IPS-NIHi7 (cell line): ENCODE measurements around the gene LRIG1.

Experiments
- DNase-seq: peaks from one replicate; pipeline ENCODE4 v3.0.0; 2012; ENCODE audit warnings: mixed read lengths; ENCODE audit errors: extremely low spot score

Gene LRIG1

DNA sequence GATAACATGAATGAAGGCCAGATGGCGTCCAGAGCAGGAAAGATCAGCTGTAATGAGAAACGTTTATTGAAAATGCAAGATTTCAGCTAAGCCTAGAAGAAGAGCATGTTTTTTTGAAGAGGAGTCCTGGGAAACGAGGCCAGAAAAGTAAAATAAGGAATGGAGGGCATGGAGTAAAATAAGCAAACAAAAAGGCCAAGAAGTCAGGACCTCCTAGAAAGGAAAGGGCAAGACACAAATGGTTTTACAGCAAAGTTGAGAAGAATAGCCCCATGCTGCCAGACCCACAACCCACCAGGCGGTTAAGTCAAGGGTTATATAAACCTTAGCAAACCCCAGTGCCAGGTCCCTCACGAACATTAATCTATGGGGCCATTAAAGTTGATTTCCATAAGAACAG, 30.5 kb downstream of the LRIG1 start:
- DNase-seq: no peak

DNA sequence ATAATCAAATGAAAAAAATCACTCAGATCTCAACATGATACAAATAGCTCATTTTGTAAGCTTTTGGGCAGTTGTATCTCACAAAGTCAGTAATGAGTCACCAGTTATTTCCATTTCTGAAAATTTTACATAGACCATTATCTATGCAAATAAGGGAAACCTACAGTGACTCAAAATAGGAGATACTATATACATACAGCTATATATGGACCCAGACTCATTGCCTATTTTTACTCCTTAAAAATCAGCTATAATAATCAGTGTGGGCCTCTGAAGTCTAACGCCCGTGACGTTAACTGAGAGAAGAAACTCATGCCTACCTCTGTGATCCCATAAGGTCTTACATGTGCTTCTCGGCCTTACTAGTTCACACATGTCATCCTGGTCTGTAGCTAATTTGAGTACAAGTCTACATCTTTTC, 31.6 kb downstream of the LRIG1 start:
- DNase-seq: no peak

DNA sequence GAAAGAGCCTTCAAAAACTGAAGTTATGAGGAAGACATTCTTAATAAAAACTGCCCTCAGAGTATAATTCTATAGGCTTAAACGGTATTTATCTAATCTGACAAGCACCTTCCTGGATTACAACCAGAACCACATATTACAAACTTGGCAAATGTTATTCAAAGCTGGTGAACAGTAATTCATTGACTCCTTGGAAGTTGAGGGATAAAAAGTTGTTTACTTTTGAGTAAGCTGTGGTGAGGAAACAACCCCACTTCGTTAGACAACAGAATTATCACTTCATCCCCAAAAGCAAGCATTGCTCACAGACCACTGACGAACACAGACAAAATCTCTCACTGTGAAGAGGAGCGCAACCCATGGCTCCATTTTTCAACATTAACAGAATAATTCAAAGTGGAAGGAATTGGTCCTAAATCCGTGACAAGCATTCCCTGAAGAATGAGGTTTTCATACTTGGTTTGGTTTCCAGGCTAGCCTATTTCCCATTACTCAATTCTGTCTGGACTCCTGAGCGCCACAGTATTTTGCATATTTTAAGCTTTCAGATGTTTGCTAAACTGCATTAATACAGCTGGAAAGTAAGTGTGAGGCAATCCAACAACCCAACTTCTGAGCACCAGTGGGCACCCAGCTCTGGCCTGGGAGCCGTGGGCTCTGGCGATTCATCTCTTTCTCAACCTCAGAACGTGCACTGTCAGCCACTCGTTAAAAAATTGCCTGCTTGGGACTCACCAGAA, 32.7 kb downstream of the LRIG1 start:
- no peak for DNase-seq

DNA sequence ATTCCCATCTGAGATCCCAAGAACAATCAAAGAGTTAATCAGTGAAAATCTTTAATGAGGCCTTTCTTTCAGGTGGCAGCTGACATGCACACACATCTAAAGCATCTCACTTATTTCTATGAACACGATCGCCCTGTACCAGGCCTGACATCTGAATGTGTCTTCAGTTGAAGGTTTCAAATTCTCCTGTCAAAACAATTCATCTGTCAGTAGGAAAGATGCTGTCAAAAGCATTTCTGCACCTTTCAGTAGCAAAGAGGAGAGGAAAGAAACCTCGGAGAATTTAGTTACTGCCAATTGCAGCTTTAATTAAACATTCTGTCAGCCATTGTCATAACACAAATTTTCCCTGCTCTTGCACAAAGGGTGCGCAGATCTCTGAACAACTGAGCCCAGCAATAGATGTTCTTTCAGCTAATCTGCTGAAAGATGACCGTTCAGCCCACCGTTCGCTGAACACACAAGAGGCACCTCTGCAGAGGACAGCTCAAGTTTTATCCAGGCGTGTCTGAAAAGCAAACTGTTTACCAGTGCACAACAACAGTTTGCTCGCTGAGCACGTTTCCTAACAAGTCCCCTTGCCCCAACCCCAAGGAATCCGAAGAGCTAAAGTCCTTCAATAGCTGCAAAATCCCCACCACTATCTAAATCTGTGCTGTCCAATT, 34.1 kb downstream of the LRIG1 start:
- no peak for DNase-seq

DNA sequence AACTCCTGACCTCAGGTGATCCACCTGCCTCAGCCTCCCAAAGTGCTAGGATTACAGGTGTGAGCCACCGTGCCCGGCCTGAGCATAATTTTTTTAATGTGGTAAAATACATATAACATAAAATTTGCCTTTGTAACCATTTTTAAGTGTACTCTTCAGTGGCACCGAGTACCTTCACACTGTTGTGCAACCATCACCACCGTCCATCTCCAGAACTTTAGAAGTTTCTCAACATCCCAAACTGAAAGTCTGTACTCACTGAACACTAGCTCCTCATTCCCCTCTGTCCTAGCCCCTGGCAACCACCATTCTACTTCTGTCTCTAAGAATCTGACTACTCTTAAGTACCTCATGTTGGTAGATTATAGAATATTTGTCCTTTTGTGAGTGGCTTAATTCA, 35.2 kb downstream of the LRIG1 start:
- no peak for DNase-seq

DNA sequence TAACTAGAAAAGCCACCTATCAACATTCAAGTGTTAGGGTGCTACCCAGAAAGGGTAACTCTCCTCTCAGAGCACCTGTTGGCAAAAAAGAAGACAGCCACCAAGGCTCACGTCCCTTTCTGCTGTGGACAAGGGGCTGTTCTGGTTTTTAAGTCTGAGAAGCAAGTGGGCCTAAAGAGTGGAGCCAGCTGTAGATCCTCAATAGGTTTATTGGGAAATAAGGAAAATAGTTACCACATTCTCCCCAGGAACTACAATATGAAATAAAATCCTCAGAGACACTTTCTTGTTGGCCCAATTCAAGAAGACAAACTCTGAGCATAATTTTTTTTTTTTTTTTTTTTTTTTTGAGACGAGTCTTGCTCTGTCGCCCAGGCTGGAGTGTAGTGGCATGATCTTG, 35.8 kb downstream of the LRIG1 start:
- DNase-seq: no peak

DNA sequence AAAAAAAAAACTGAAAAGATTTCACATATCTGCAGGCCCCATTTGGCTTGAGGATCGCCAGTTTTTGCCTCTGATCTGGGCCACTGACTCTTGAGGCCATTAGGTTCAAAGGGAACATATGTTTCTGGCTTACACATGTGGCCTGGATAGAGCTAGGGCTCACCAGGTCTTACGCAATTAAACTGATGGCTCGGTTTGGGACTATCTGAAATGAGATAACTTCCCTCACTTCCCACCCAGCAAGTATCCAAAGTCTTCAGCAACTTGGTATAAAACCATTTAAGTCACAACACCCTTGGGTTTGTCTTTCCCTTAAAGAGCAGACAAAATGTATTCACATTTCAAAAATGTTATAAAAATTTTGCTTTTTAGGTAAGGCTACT, 36.3 kb downstream of the LRIG1 start:
- DNase-seq: no peak

DNA sequence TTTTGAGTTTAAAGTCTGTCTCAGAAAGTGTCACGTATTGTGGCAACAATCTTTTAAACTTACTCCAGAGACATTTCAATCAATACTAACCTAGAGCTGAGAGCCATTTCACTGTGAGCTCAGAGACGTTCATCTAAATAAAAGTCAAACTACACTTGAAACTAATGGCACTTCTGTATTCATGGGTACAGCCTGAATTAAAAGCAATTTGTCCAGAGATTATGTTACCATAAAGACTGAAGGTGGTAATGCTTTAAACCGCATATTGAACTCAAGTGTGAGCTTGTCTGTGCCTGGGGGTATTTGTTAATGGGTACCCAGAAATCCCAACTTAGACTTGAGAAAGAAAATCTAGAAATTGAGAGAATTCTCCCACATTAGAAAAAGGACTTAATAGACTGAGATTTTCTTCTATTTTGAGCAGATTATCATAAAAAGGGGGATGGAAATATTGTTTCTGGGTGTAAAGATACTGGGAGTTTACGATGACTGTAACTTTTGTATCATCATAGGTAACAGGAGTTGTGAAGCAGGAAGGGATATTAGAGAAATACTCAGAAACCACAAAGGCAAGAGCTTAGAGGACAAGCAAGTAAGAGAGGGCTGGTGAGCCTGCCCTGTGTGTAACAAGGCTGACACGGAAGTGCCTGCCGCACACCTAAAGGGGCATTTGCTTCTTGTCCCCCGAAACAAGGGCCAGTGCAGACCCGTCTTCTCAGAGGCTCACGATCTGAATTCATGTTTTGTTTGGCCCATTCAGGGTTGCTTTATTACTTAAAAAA, 36.9 kb downstream of the LRIG1 start:
- no peak for DNase-seq

DNA sequence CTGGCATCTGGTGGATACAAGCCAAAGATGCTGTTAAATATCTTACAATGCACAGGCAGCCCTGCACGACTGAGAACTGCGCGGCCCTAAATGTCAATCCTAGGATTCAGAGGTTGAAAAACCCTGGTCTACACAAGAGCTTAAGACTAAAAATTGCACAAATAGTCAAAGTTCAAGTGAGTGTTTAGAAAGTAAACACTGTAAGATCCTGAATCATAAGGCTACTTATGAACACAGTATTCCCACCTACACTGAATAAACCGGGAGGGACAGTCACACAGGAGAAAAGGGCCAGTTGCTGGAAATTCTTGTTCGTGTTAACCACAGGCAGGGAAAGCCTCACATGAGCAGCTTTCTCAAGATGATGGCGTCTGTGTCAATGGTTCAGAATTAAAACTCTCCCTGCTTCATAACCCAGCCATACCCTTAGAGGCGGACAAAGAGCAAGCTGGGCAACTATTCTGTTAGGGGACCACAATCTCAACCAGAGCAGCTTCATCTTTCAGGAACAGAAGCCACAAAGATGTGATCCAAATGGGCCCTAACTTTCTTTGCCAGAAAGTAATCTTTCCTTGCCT, 37.7 kb downstream of the LRIG1 start:
- DNase-seq: no peak

DNA sequence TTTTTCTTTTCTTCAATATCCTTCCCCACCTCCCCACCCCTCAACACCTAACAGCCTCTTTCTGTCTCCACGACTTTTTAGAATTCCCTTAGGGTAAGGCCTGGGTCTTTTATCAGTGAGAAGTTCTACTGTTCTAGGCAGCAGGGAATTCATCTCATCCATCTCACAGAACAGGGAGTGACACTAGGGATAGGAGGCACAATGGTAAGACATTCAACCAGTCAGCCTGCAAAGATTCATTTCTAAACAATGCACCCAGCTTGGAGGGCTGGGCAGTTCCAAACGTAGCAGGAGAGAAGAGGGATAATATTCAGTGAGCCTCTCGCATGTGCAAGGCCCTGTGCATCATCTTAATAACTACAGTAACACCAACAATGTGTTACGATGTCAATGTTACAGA, 43.6 kb downstream of the LRIG1 start:
- DNase-seq: no peak

DNA sequence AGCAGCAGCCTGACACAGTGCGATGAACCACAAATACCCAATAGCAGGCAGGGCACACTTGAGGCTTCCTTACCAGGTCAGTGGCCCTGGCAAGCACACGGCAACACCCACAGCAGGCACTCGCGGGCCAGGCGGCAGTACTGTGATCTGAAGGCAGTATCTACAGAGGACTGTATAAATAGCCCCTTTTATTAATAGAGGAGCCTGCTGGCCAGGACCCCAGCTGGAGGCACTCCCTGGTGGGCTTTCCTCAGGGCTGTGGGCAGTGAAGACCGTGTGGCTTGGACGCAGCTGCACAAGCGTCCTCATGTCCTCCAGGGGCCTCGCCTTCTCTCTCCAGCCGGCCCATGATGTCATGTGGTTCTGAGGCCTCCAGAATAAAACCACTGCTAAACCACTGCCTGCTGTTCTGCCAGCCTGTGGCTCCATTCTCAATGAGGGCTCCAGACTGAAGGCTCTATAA, 44.1 kb downstream of the LRIG1 start:
- no peak for DNase-seq

DNA sequence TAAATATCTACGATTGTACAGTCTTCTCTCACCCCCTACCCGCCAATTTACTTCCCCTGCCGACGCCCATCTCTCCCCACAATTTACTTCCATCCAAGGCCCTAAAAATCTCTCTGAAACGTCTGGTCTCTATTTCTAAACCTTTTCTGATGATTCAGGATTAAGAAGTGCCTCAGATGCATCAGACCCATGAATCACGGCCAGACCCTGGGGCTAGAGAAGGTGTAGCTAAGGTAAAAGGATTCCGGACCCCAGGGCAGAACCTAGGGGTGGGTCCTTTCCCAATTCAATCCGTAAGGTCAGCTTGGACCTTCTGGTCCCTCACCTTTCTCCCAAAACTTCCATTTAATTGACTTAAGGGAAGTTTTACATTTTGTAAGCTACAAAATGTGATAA, 46.4 kb downstream of the LRIG1 start:
- DNase-seq: no peak

DNA sequence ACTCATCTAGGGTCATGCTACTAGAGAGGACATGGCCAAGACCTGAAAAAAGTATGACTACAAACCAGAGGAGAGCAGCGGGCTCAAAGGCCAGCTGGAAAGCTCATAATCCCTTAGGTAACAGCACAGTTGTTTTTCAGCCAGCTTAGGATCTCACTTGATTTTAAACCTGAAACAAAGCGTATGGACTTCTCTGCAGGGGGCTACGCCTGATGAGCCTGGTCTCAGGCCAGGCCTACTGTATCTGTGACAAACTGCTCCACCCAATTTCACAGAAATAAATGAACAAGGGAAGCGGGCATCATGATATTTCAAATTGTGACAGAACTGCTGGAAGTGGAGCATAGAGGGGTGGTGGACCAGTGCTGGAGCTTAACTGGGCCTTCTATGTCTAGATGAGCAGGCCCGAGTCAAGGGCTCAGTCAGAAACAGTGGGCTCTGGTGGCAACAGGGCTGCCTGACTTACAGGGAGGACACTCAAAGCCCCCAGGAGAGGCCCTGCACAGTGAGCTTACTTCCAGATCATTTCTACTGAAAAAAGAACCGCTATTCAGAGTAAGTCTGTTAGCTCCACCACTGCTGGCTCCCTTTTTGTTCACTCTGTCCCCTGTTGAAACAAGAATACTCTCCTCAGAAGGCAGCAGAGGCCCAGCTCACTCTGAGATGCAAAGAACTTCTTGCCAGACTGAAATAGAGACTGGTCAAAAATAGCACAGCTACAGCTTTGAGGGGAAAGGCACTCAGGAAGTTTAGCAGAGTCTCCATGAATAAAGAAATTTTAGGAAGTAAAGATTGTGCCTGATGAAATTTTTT, 47.0 kb downstream of the LRIG1 start:
- DNase-seq: no peak

DNA sequence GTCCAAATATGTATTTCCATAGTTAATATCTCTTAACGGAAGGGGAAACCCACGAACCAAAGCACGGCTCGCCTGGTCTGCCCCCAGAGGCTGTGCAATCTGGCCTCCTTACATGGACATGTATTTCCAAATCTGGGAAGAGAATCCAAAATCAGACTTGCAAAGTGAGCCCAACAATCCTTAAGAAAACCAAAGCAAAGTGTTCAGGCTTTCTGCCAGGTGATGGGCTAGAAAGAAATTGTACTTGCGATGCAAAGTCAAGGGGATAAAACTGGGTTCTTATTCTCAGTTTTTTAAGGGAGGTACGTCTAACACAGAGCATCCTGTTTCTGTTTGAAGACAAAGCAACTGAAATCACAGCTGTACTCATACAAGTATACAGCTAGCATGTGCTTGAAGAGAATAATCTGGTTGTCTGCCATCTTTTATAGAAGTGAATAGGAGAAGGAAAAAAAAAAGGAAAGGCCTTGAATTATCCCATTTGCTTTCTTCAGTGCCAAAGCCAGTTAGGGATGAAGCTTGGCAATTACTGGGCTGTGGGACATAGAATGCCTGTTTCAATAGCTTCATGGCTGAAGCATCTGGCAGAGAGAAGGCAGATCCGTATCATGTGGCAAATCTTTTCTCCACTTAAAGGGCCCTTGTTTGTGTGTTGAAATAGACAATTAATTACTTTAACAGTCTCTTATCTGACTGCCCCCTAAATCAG, 48.4 kb downstream of the LRIG1 start:
- DNase-seq: no peak

DNA sequence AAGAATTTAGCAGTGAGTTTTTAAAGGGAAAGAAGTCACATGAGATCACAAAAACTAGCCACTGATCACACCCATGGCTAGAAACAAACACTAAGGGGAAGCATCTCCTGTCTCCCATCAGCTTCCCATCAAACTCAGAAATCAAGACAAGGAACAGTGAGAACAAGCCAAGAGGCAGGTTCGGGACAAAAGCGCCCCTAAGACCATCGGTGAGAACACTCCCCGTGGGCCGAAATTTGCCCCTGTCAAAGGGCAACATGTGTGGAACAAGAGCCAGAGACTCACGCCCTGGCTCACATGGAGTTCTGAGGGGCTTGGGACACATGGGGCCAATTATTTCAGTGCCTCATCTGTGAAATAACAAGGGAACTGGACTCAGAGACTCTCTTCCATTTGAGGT, 49.1 kb downstream of the LRIG1 start:
- no peak for DNase-seq

DNA sequence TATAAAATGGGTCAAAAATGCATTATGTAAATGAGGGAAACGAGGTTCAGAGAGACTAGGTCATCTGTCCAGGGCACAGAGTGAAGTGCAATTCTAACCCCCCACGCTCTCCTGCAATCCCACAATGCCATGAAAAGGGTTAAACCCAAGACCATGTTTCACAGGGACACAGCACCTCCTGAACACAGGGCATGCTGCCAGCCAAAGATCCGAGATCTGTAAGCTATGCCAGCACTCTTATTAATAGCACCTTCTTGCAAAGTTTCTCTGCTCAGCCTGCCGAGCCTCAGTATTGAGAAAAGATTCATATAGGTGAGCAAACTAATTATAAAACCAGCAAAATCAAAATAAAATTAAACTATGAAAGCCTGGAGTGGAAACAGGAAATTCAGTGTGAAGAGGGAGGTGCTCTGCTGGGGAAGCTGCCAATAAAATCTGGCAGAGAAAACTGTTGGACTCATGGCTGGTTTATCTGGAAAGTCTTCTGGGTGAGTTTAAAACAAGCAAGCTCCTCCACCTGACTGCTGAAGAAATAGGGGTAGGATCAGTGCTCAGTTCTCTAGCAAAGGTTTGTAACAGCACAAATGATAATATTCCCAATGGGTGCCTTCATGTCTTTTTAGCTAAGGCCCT, 50.3 kb downstream of the LRIG1 start:
- no peak for DNase-seq

DNA sequence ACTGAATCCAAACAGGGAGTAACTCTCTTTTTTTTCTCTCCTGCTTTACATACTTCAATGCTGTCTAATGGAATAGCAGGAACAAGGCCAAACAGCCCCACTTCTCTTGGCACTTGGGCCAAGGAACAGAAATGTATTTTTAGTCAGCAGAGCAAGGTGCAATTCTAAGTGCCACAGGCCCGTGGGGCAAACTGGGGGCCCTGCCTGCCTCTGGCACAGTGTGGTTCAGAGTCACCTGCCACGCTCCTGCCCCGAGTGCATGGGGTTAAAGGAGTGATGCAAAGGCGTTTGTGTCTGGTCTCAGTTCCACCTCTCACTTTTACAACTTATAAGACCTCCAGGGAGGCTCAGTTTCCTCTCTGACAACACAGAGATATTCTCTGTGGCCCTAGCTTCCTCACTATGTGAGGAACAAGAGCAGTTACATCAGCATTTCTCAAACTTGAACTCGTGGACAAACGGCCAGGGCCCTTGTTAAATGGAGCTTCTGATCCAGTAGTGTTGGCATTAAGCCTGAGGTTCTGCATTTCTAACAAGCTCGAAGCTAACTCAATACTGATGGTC, 51.3 kb downstream of the LRIG1 start:
- DNase-seq: no peak

DNA sequence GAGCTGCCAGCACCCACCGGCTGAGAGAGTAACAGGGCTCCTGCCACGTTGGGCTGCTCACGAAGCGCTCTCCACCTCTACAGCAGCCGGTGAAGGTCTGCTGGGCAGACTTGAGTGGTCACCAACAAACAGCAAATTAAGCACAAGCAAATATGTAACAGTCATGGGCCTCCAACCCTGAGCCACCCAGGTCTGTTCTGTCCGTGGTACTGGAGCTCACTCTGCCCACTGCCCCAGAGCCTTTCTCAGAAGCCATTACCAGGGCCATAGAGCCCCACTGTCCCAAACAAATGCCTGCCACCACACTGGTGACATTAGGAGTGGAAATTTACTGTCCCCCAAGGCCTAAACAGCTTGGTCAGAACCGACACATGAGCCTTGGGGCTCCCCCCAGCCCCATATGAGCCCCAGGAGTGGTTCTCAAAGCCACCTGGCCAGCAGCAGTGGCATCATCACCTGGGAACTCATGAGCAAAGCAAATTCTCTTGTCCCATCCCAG, 56.6 kb downstream of the LRIG1 start:
- no peak for DNase-seq

DNA sequence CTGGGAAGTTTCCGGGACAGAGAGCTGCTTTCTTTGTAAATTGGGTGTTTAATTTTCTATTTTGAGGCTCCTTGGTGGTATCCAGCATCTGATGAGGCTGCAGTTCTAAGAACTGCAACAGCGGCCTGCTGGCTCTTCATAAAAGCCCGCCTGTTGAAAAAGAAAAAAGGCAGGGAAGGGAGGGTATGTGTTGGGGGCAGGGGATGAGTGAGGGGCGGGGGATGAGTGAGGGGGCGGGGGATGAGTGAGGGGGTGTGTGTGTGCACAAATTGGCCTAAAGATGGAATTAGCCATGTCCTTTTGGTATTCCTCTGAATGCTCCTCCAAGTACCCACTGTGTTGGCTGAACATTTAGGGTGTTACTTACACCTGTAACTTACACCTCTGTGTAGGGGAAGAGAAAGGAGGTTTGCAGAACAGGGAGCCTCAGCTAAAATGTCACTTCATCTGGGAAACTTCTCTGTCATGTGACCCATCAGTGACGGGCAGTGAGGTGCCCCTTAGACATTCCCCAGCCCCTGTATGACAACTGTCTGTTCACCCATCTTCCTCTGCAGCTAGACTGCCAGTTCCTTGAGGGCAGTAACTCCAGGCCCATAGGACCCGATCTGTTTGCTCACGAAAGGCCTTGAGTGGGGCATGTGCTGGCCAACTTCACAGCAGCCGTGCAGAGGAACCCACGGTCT, 57.6 kb downstream of the LRIG1 start:
- peak; percentile 29 for DNase-seq
